Mesothelial cell of epicardium (in vitro differentiated cells): ENCODE measurements around the gene CHD6. TPM values are rescaled to one million over a fixed set of nuclear protein-coding genes. Genes with fewer than 3 reads are reported as not detected.

ENCODE experiments used
- DNase-seq, 2 experiments: peaks; one replicate each; pipeline ENCODE4 v3.0.0; 2021; ENCODE audit warnings: low spot score in 2 of 2; ENCODE audit not compliant: unreplicated experiment in 2 of 2
- H3K27ac Mint-ChIP-seq: 2 replicates; pipeline ENCODE4 v1.8.0; 2021; ENCODE audit warnings: mixed read lengths
- H3K27me3 Mint-ChIP-seq: 2 replicates; pipeline ENCODE4 v1.8.0; 2021; ENCODE audit warnings: low read depth, mixed read lengths
- H3K36me3 Mint-ChIP-seq: 2 replicates; pipeline ENCODE4 v1.8.0; 2021; ENCODE audit warnings: mixed read lengths
- H3K4me1 Mint-ChIP-seq: 2 replicates; pipeline ENCODE4 v1.8.0; 2021; ENCODE audit warnings: mixed read lengths
- H3K4me3 Mint-ChIP-seq: 2 replicates; pipeline ENCODE4 v1.8.0; 2021; ENCODE audit warnings: mild to moderate bottlenecking, moderate library complexity, mixed read lengths
- H3K9me3 Mint-ChIP-seq: 2 replicates; pipeline ENCODE4 v1.8.0; 2021; ENCODE audit warnings: mixed read lengths
- total RNA-seq: library from RNA; stranded (reverse); gene quantifications from 3 replicates; pipeline ENCODE4 v1.2.1, GENCODE V29; 2021
- TF ChIP-seq, protein P1 (sequence below): fragments of 200-600 bp; sonication (generic); IDR thresholded peaks from one replicate; pipeline ENCODE4 v1.5.0; 2021; ENCODE audit warnings: antibody characterized with exemption; ENCODE audit not compliant: unreplicated experiment

Gene CHD6
- total RNA-seq, 1 donor from 2014 or later, result 107 TPM

DNA sequence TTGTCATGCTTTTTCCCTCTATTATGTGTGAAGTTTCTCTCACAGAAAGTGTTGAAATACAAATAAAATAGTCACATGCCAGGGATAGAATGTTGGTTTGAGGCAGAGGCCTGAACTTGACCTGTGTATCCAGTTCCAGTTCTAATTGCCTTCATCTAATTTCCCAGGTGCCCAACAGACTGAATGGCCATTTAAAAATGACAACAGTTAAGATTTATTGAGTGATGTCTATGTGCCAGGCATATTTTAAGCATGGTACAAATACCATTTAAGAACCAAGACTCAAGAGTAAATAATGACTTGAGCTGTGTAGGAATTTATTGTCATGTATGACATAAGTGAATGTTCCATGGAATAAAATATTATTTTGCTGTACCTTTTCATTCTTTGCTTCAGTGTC, 163.9 kb downstream of the CHD6 start:
- TF ChIP-seq, protein P1, sequence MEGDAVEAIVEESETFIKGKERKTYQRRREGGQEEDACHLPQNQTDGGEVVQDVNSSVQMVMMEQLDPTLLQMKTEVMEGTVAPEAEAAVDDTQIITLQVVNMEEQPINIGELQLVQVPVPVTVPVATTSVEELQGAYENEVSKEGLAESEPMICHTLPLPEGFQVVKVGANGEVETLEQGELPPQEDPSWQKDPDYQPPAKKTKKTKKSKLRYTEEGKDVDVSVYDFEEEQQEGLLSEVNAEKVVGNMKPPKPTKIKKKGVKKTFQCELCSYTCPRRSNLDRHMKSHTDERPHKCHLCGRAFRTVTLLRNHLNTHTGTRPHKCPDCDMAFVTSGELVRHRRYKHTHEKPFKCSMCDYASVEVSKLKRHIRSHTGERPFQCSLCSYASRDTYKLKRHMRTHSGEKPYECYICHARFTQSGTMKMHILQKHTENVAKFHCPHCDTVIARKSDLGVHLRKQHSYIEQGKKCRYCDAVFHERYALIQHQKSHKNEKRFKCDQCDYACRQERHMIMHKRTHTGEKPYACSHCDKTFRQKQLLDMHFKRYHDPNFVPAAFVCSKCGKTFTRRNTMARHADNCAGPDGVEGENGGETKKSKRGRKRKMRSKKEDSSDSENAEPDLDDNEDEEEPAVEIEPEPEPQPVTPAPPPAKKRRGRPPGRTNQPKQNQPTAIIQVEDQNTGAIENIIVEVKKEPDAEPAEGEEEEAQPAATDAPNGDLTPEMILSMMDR, result no peak
- Mint-ChIP-seq H3K36me3 (peaks cover 70% of the 10 kb centered on the region), H3K4me1 (no peaks in the 10 kb centered on the region), H3K27ac (no peak overlapping the region), H3K27me3 (no peaks in the 10 kb centered on the region), H3K4me3 (no peak overlapping the region), H3K9me3 (no peaks in the 10 kb centered on the region)
- no peak for DNase-seq

DNA sequence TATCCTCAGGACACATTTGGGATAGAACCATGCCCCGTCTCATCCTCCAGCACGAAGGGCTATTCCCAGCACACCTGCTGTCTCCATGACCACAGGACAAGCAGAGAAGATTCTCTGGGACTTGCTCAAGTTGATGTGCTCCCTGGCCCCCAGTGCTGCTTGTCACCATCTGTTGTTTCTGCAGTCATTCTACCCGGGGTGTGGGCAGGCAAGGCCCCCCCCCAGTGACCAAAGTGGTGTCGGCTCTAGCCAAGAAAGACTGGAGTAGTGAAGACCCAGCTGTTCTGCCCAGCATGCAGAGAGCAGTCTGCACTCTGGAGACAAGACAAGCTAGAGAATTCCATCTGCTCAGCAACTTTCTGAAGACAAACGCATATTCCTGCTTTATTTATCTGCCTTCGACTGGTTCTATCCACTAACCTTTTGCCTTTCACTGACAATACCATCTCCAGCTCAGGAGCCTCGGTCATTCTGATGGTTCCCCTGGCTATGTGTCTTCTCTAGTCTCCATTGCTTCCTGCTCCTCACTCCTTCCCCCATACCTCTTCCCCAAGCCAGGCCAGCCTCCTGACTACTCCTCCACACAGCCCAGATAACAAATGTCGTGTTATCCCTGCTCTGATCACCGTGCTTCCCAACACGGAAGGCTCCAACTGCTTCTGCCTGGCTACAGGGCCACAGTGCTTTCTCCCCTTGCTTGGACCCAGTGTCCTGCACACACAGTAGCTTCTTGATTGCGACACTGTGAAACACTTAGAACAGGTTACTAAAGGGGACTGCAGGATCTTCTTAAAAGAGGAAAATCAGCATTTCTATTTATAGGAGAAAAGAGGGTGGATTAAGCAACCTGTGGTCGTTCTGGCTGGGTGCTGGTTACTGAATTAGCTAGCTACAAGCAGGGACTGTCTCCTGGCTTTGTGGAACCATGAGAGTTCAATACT, 164.9 kb downstream of the CHD6 start:
- TF ChIP-seq, protein P1, result no peak
- Mint-ChIP-seq H3K36me3 (peaks cover 68% of the 10 kb centered on the region), H3K4me1 (no peaks in the 10 kb centered on the region), H3K4me3 (no peak overlapping the region), H3K9me3 (no peaks in the 10 kb centered on the region), H3K27ac (no peak overlapping the region), H3K27me3 (no peaks in the 10 kb centered on the region)
- no peak for DNase-seq

DNA sequence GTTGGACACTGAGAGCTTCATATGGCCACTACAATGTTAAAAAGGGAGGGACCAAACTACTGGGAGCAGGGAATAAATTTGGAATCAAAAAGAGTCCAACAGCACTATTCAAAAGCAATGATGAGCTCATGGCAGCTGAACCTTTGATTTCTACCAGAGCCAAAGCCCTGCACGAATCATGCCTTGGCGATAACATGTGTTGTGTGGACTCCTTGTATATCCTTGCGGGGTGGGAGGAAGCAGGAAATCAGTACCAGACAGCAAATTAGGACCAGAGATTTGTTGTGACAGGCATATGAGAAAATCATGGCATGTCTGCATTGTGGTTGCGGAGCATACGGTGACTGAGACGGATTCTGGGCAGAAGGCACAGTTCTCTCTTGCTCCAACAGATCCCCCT, 166.0 kb downstream of the CHD6 start:
- no peak overlapping the region for H3K27ac Mint-ChIP-seq
- no peak overlapping the region for H3K4me3 Mint-ChIP-seq
- H3K27me3 Mint-ChIP-seq, result no peaks in the 10 kb centered on the region
- H3K4me1 Mint-ChIP-seq, result no peaks in the 10 kb centered on the region
- TF ChIP-seq, protein P1, result no peak
- peaks cover 75% of the 10 kb centered on the region for H3K36me3 Mint-ChIP-seq
- no peak for DNase-seq
- H3K9me3 Mint-ChIP-seq, result no peaks in the 10 kb centered on the region

DNA sequence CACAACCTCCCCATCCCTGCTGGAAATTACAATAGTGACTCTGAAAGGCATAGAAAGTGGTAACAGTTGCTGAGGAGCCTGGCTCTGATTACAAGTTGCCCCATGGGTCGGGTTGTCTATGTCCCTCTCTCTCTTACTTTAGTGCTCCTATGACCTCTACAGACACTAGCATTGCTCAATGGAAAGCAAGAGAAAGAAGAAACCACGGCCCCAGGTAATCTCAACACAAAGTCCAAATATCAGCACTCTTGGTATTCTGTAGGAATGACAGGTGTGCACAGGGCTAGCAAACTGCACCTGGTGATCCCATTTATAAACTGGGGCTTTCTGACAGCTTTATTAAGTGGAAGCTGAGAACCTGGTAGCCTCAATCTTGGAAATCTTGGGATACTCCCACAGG, 171.2 kb downstream of the CHD6 start:
- Mint-ChIP-seq H3K36me3 (peaks cover 68% of the 10 kb centered on the region), H3K27ac (no peak overlapping the region), H3K4me3 (no peak overlapping the region), H3K4me1 (no peaks in the 10 kb centered on the region), H3K9me3 (no peaks in the 10 kb centered on the region), H3K27me3 (no peaks in the 10 kb centered on the region)
- no peak for DNase-seq
- TF ChIP-seq, protein P1, result no peak

DNA sequence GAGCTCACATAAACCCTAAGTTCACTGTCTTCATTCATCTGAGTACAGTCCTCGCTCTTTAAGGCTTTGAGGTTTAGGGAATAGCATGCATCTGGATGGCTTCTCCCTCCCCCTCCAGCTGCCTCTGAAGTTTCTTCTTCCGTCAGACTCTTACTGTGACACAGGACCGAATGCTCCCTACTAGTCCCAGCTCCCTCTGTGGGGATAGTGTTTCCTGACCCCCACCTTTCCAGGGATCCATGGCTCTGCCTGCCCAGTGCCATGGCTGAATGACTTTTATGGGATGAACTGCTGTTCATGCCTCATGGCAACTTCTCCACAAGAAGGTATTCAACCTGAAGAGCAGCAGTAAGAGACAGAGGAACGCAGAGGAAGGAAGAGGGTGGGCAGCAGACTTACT, 171.7 kb downstream of the CHD6 start:
- TF ChIP-seq, protein P1, result no peak
- no peak for DNase-seq
- no peaks in the 10 kb centered on the region for H3K27me3 Mint-ChIP-seq
- H3K9me3 Mint-ChIP-seq, result no peaks in the 10 kb centered on the region
- no peaks in the 10 kb centered on the region for H3K4me1 Mint-ChIP-seq
- H3K27ac Mint-ChIP-seq, result no peak overlapping the region
- peaks cover 68% of the 10 kb centered on the region for H3K36me3 Mint-ChIP-seq
- no peak overlapping the region for H3K4me3 Mint-ChIP-seq
